ENCODE data around the gene SLFN5.
A peak's percentile ranks its signal among the peaks of the same experiment; 100 is the strongest.

The SLFN5 gene

GRCh38 chr17:35242158-35242804 is 591 bp upstream of the SLFN5 start:
- no peaks in the 10 kb centered on the region for H3K36me3 ChIP-seq (ENCODE audit: insufficient read depth, low read length)
- WGBS: 5% methylated on average over 40 of the region's 43 CpGs
- H3K4me3 ChIP-seq (ENCODE audit: low read length): peak overlapping the region; percentile 78
- peak overlapping the region; percentile 62 for H3K9ac ChIP-seq (ENCODE audit: low read depth, low read length)
- H3K27me3 ChIP-seq (ENCODE audit: insufficient read depth, low read length): peaks cover 12% of the 10 kb centered on the region
- H3K27ac ChIP-seq (ENCODE audit: low read depth, low read length): peak overlapping the region; percentile 66; the same call in 1 of the 2 replicates
- H3K9me3 ChIP-seq (ENCODE audit: insufficient read depth, low read depth, low read length): no peaks in the 10 kb centered on the region
- H3K4me1 ChIP-seq (ENCODE audit: insufficient read depth, low read length): peaks cover 21% of the 10 kb centered on the region; the same call in 1 of the 2 replicates

- Histone ChIP-seq H3K27me3 (ENCODE audit: insufficient read depth, low read length) (peaks cover 12% of the 10 kb centered on the region), H3K4me3 (ENCODE audit: low read length) (peak overlapping the region; percentile 78), H3K36me3 (ENCODE audit: insufficient read depth, low read length) (no peaks in the 10 kb centered on the region), H3K27ac (ENCODE audit: low read depth, low read length) (no peak overlapping the region), H3K9ac (ENCODE audit: low read depth, low read length) (peak overlapping the region; percentile 59), H3K9me3 (ENCODE audit: insufficient read depth, low read depth, low read length) (no peaks in the 10 kb centered on the region), H3K4me1 (ENCODE audit: insufficient read depth, low read length) (peaks cover 21% of the 10 kb centered on the region; the same call in 1 of the 2 replicates)
- 14% methylated on average over 13 of the region's 14 CpGs for WGBS
These were observed 879 bp downstream of the SLFN5 start for GRCh38 chr17:35243561-35244340.

GRCh38 chr17:35244341-35245195 is 1.7 kb downstream of the SLFN5 start:
- peak overlapping the region; percentile 78 for H3K4me3 ChIP-seq (ENCODE audit: low read length)
- no peaks in the 10 kb centered on the region for H3K36me3 ChIP-seq (ENCODE audit: insufficient read depth, low read length)
- H3K27ac ChIP-seq (ENCODE audit: low read depth, low read length): no peak overlapping the region
- no peak overlapping the region for H3K9ac ChIP-seq (ENCODE audit: low read depth, low read length)
- H3K27me3 ChIP-seq (ENCODE audit: insufficient read depth, low read length): peaks cover 12% of the 10 kb centered on the region
- H3K4me1 ChIP-seq (ENCODE audit: insufficient read depth, low read length): peaks cover 21% of the 10 kb centered on the region; the same call in 1 of the 2 replicates
- H3K9me3 ChIP-seq (ENCODE audit: insufficient read depth, low read depth, low read length): no peaks in the 10 kb centered on the region
- 43% methylated on average over 13 of the region's 13 CpGs for WGBS

- no peak overlapping the region for H3K27ac ChIP-seq (ENCODE audit: low read depth, low read length)
- no peak overlapping the region for H3K9ac ChIP-seq (ENCODE audit: low read depth, low read length)
- H3K4me3 ChIP-seq (ENCODE audit: low read length): no peak overlapping the region
These were observed 2.3 kb downstream of the SLFN5 start for GRCh38 chr17:35245196-35245486.

GRCh38 chr17:35252651-35253050 is 9.8 kb downstream of the SLFN5 start:
- Histone ChIP-seq H3K36me3 (ENCODE audit: insufficient read depth, low read length) (no peaks in the 10 kb centered on the region), H3K4me3 (ENCODE audit: low read length) (no peak overlapping the region), H3K27ac (ENCODE audit: low read depth, low read length) (no peak overlapping the region), H3K4me1 (ENCODE audit: insufficient read depth, low read length) (peaks cover 5% of the 10 kb centered on the region; the same call in 1 of the 2 replicates), H3K9me3 (ENCODE audit: insufficient read depth, low read depth, low read length) (no peaks in the 10 kb centered on the region), H3K9ac (ENCODE audit: low read depth, low read length) (no peak overlapping the region), H3K27me3 (ENCODE audit: insufficient read depth, low read length) (no peaks in the 10 kb centered on the region)
- 96% methylated on average over 2 of the region's 2 CpGs for WGBS

More at GRCh38 chr17:35245196-35245486, 2.3 kb downstream of the SLFN5 start:
- WGBS: 77% methylated on average over 1 of the region's 1 CpG
- Histone ChIP-seq H3K36me3 (ENCODE audit: insufficient read depth, low read length) (no peaks in the 10 kb centered on the region), H3K27me3 (ENCODE audit: insufficient read depth, low read length) (peaks cover 12% of the 10 kb centered on the region), H3K9me3 (ENCODE audit: insufficient read depth, low read depth, low read length) (no peaks in the 10 kb centered on the region), H3K4me1 (ENCODE audit: insufficient read depth, low read length) (peaks cover 21% of the 10 kb centered on the region; the same call in 1 of the 2 replicates)

GRCh38 chr17:35254107-35254773 is 11.4 kb downstream of the SLFN5 start:
- Histone ChIP-seq H3K36me3 (ENCODE audit: insufficient read depth, low read length) (no peaks in the 10 kb centered on the region), H3K27me3 (ENCODE audit: insufficient read depth, low read length) (no peaks in the 10 kb centered on the region), H3K9ac (ENCODE audit: low read depth, low read length) (no peak overlapping the region), H3K4me3 (ENCODE audit: low read length) (no peak overlapping the region), H3K27ac (ENCODE audit: low read depth, low read length) (no peak overlapping the region), H3K9me3 (ENCODE audit: insufficient read depth, low read depth, low read length) (no peaks in the 10 kb centered on the region), H3K4me1 (ENCODE audit: insufficient read depth, low read length) (peaks cover 5% of the 10 kb centered on the region; the same call in 1 of the 2 replicates)
- 96% methylated on average over 7 of the region's 8 CpGs for WGBS

- H3K4me3 ChIP-seq (ENCODE audit: low read length): no peak overlapping the region
- H3K27ac ChIP-seq (ENCODE audit: low read depth, low read length): no peak overlapping the region
- no peaks in the 10 kb centered on the region for H3K9me3 ChIP-seq (ENCODE audit: insufficient read depth, low read depth, low read length)
- 92% methylated on average over 4 of the region's 4 CpGs for WGBS
- H3K27me3 ChIP-seq (ENCODE audit: insufficient read depth, low read length): no peaks in the 10 kb centered on the region
- no peaks in the 10 kb centered on the region for H3K36me3 ChIP-seq (ENCODE audit: insufficient read depth, low read length)
- no peak overlapping the region for H3K9ac ChIP-seq (ENCODE audit: low read depth, low read length)
- H3K4me1 ChIP-seq (ENCODE audit: insufficient read depth, low read length): peaks cover 5% of the 10 kb centered on the region; the same call in 1 of the 2 replicates
These were observed 12.4 kb downstream of the SLFN5 start for GRCh38 chr17:35255316-35255715.

GRCh38 chr17:35256629-35257028 is 13.8 kb downstream of the SLFN5 start:
- Histone ChIP-seq H3K36me3 (ENCODE audit: insufficient read depth, low read length) (no peaks in the 10 kb centered on the region), H3K27me3 (ENCODE audit: insufficient read depth, low read length) (no peaks in the 10 kb centered on the region), H3K9me3 (ENCODE audit: insufficient read depth, low read depth, low read length) (no peaks in the 10 kb centered on the region), H3K4me1 (ENCODE audit: insufficient read depth, low read length) (peaks cover 5% of the 10 kb centered on the region; the same call in 1 of the 2 replicates), H3K9ac (ENCODE audit: low read depth, low read length) (no peak overlapping the region), H3K27ac (ENCODE audit: low read depth, low read length) (no peak overlapping the region), H3K4me3 (ENCODE audit: low read length) (no peak overlapping the region)
- 76% methylated on average over 5 of the region's 5 CpGs for WGBS

GRCh38 chr17:35257208-35257659 is 14.4 kb downstream of the SLFN5 start:
- no peak overlapping the region for H3K27ac ChIP-seq (ENCODE audit: low read depth, low read length)
- H3K4me3 ChIP-seq (ENCODE audit: low read length): no peak overlapping the region
- WGBS: 92% methylated on average over 4 of the region's 4 CpGs
- H3K36me3 ChIP-seq (ENCODE audit: insufficient read depth, low read length): no peaks in the 10 kb centered on the region
- H3K27me3 ChIP-seq (ENCODE audit: insufficient read depth, low read length): no peaks in the 10 kb centered on the region
- peaks cover 5% of the 10 kb centered on the region; the same call in 1 of the 2 replicates for H3K4me1 ChIP-seq (ENCODE audit: insufficient read depth, low read length)
- H3K9ac ChIP-seq (ENCODE audit: low read depth, low read length): no peak overlapping the region
- H3K9me3 ChIP-seq (ENCODE audit: insufficient read depth, low read depth, low read length): no peaks in the 10 kb centered on the region

- WGBS: 92% methylated on average over 6 of the region's 6 CpGs
- H3K4me1 ChIP-seq (ENCODE audit: insufficient read depth, low read length): peaks cover 5% of the 10 kb centered on the region; the same call in 1 of the 2 replicates
- H3K9me3 ChIP-seq (ENCODE audit: insufficient read depth, low read depth, low read length): no peaks in the 10 kb centered on the region
- H3K9ac ChIP-seq (ENCODE audit: low read depth, low read length): no peak overlapping the region
- H3K36me3 ChIP-seq (ENCODE audit: insufficient read depth, low read length): no peaks in the 10 kb centered on the region
- no peaks in the 10 kb centered on the region for H3K27me3 ChIP-seq (ENCODE audit: insufficient read depth, low read length)
- H3K4me3 ChIP-seq (ENCODE audit: low read length): no peak overlapping the region
- no peak overlapping the region for H3K27ac ChIP-seq (ENCODE audit: low read depth, low read length)
These were observed 16.1 kb downstream of the SLFN5 start for GRCh38 chr17:35259001-35259400.

Data from HUES64 (cell line).